Measurements from ENCODE around the gene PRKCB. TPM values are rescaled to one million over a fixed set of nuclear protein-coding genes. Genes with fewer than 3 reads are reported as not detected.

PRKCB gene
- polyA plus RNA-seq, 1 donor (not counting 4 experiments of a cell fraction or from before 2014, with no cell fraction given): 0.18 TPM

DNA sequence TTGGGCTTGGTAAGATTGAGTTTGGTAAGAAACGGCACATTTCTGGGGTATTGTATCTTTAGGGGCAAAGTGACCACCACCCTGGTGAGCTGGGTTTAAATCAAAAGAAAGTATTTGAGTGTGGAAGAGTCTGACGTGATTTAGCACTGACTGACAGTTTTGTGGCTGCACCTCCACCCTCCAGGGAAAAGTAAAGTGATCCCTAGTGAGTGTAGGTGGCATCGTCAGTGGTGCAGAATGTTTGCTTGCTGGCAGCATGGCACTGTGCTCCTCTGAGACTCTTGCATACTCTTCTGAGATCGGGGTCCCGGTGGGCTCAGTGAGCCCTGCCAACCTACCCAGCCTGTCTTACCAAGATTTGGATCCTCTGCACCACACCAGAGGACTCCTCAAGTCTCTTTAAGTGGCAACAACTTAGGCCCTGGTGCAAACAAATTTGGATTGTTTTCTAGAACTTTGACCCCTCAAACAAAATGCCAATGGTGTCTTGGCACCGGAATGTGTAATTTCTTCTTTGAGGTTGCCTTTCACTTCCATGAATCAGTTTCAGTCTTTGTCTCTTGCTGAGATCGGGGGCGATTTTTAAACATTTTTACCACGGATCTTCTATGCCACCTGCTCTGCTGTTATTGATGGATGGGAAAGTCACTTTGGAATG is 2.8 kb downstream of the PRKCB start:
- H3K9me3 ChIP-seq (ENCODE audit: control insufficient read depth, low read depth, low read length): no peaks in the 10 kb centered on the region
- H3K4me3 ChIP-seq (ENCODE audit: control insufficient read depth in 2 of 3, extremely low read depth in 1 of 3, insufficient read depth in 2 of 3, low read depth in 1 of 3, low read length in 3 of 3): no peak overlapping the region
- H3K4me1 ChIP-seq (ENCODE audit: control insufficient read depth, extremely low read depth, insufficient read depth, low read length): no peaks in the 10 kb centered on the region
- TF ChIP-seq EZH2 (IDR thresholded peaks at IDR 0.05; ENCODE audit: low read length): no peak
- TF ChIP-seq, protein P1, sequence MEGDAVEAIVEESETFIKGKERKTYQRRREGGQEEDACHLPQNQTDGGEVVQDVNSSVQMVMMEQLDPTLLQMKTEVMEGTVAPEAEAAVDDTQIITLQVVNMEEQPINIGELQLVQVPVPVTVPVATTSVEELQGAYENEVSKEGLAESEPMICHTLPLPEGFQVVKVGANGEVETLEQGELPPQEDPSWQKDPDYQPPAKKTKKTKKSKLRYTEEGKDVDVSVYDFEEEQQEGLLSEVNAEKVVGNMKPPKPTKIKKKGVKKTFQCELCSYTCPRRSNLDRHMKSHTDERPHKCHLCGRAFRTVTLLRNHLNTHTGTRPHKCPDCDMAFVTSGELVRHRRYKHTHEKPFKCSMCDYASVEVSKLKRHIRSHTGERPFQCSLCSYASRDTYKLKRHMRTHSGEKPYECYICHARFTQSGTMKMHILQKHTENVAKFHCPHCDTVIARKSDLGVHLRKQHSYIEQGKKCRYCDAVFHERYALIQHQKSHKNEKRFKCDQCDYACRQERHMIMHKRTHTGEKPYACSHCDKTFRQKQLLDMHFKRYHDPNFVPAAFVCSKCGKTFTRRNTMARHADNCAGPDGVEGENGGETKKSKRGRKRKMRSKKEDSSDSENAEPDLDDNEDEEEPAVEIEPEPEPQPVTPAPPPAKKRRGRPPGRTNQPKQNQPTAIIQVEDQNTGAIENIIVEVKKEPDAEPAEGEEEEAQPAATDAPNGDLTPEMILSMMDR (optimal IDR thresholded peaks at IDR 0.05 in 1 of 3, IDR thresholded peaks at IDR 0.05 in 1 of 3, conservative IDR thresholded peaks at IDR 0.05 in 1 of 3; ENCODE audit: extremely low read depth in 1 of 3, insufficient read depth in 2 of 3, low read length in 3 of 3): no peak
- no peak overlapping the region for H3K27ac ChIP-seq (ENCODE audit: control insufficient read depth, insufficient read depth, low read length)
- H3K79me2 ChIP-seq (ENCODE audit: control insufficient read depth, insufficient read depth, low read length): no peaks in the 10 kb centered on the region
- dilution Hi-C loops (cut with MboI; ENCODE audit: extremely low pct_ligation_motif_present, low sequenced_read_pairs): no loop called here
- FAIRE-seq (no peak), DNase-seq (ENCODE audit: low read depth, low spot score) (no peak)
- H3K27me3 ChIP-seq (ENCODE audit: control insufficient read depth, extremely low read depth, insufficient read depth, low read length): peaks cover 35% of the 10 kb centered on the region
- no peaks in the 10 kb centered on the region for H3K36me3 ChIP-seq (ENCODE audit: control insufficient read depth in 2 of 2, extremely low read depth in 1 of 2, insufficient read depth in 2 of 2, low read length in 2 of 2)
- H3K9ac ChIP-seq (ENCODE audit: control insufficient read depth, extremely low read depth, insufficient read depth, low read length): no peak overlapping the region
- no peaks in the 10 kb centered on the region for H4K20me1 ChIP-seq (ENCODE audit: control insufficient read depth, extremely low read depth, insufficient read depth, low read length)
- H2AFZ ChIP-seq (ENCODE audit: control insufficient read depth, low read length): no peak overlapping the region
- H3K4me2 ChIP-seq (ENCODE audit: control insufficient read depth, extremely low read depth, insufficient read depth, low read depth, low read length): no peak overlapping the region
- no peaks in the 10 kb centered on the region for H3K9me1 ChIP-seq (ENCODE audit: control insufficient read depth, extremely low read depth, insufficient read depth, low read length)

DNA sequence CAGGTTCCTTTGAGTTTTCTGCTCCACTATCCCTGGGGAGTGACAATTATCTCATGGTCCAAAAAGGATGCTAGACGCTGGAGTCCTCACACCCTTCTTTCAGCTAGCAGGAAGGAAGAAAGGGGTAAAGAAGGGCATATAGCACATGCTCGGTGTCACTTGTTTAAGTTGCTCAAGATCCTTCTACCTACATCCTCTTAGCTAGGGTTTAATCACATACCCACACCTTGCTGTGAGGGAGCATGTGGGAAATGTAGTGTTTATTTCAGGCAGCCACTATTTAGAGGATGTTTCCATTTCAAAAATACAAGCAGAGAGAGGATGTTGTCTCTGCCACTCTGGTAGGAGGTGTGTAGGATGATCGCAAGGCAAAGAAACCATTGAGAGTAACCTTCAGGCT is 4.5 kb downstream of the PRKCB start:
- no peaks in the 10 kb centered on the region for H3K9me1 ChIP-seq (ENCODE audit: control insufficient read depth, extremely low read depth, insufficient read depth, low read length)
- no peaks in the 10 kb centered on the region for H3K36me3 ChIP-seq (ENCODE audit: control insufficient read depth in 2 of 2, extremely low read depth in 1 of 2, insufficient read depth in 2 of 2, low read length in 2 of 2)
- H3K27ac ChIP-seq (ENCODE audit: control insufficient read depth, insufficient read depth, low read length): no peak overlapping the region
- DNase-seq (ENCODE audit: low read depth, low spot score): no peak
- H3K4me1 ChIP-seq (ENCODE audit: control insufficient read depth, extremely low read depth, insufficient read depth, low read length): no peaks in the 10 kb centered on the region
- dilution Hi-C loops (cut with MboI; ENCODE audit: extremely low pct_ligation_motif_present, low sequenced_read_pairs): no loop called here
- TF ChIP-seq EZH2 (IDR thresholded peaks at IDR 0.05; ENCODE audit: low read length): no peak
- TF ChIP-seq, protein P1 (optimal IDR thresholded peaks at IDR 0.05 in 1 of 3, IDR thresholded peaks at IDR 0.05 in 1 of 3, conservative IDR thresholded peaks at IDR 0.05 in 1 of 3; ENCODE audit: extremely low read depth in 1 of 3, insufficient read depth in 2 of 3, low read length in 3 of 3): no peak
- no peaks in the 10 kb centered on the region for H3K79me2 ChIP-seq (ENCODE audit: control insufficient read depth, insufficient read depth, low read length)
- no peak overlapping the region for H3K4me3 ChIP-seq (ENCODE audit: control insufficient read depth in 2 of 3, extremely low read depth in 1 of 3, insufficient read depth in 2 of 3, low read depth in 1 of 3, low read length in 3 of 3)
- H2AFZ ChIP-seq (ENCODE audit: control insufficient read depth, low read length): no peak overlapping the region
- no peaks in the 10 kb centered on the region for H3K9me3 ChIP-seq (ENCODE audit: control insufficient read depth, low read depth, low read length)
- FAIRE-seq: no peak
- H3K4me2 ChIP-seq (ENCODE audit: control insufficient read depth, extremely low read depth, insufficient read depth, low read depth, low read length): no peak overlapping the region
- H4K20me1 ChIP-seq (ENCODE audit: control insufficient read depth, extremely low read depth, insufficient read depth, low read length): no peaks in the 10 kb centered on the region
- peaks cover 28% of the 10 kb centered on the region for H3K27me3 ChIP-seq (ENCODE audit: control insufficient read depth, extremely low read depth, insufficient read depth, low read length)
- no peak overlapping the region for H3K9ac ChIP-seq (ENCODE audit: control insufficient read depth, extremely low read depth, insufficient read depth, low read length)

Data from keratinocyte (primary cell).